ENCODE results near the gene BACH2. TPM values are rescaled to one million over a fixed set of nuclear protein-coding genes. Genes with fewer than 3 reads are reported as not detected.

BACH2 gene
- total RNA-seq, 1 donor from 2014 or later = 0.26 TPM

- DNase-seq (ENCODE audit: low read depth, low spot score) = no peak
Observed at GRCh38 chr6:90278129-90278528, 18.5 kb downstream of the BACH2 start.

- DNase-seq (ENCODE audit: low read depth, low spot score) = no peak
Observed at GRCh38 chr6:90277302-90278011, 19.2 kb downstream of the BACH2 start.

DNA sequence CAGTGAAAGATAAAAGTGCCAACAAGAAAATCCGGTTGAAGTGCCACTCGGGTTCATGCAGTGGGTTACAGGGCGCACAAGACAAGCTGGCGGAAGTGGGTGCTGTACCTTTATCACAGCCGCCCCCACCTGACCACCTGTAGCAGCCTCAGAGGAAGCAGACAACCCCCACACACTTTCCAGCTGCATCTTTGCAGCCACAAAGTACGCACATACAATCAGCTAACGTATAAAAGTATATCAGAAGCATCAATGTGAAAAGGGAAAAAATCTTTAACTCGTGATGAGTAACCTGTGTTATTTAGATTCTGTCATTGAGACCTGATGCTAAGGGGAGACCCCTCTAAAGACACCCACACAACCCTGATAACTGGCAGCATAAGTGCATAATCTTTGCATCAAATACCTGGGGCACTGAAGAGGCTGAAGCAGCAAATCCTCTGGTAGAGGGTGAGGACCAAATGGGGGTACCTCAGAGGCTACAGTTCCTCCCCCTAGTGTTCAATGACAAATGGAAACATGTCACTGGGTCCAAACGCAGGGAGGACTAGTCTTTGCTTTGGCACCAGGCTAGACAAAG, 22.1 kb downstream of the BACH2 start:
- no peak for DNase-seq (ENCODE audit: low read depth, low spot score)

GRCh38 chr6:90273863-90274262, 22.8 kb downstream of the BACH2 start:
- no peak for DNase-seq (ENCODE audit: low read depth, low spot score)

- DNase-seq (ENCODE audit: low read depth, low spot score) = no peak
Observed at GRCh38 chr6:90272895-90273294, 23.7 kb downstream of the BACH2 start.

- DNase-seq (ENCODE audit: low read depth, low spot score) = no peak
Observed at GRCh38 chr6:90271831-90272230, 24.8 kb downstream of the BACH2 start.

- DNase-seq (ENCODE audit: low read depth, low spot score) = no peak
Observed at GRCh38 chr6:90269334-90269733, 27.3 kb downstream of the BACH2 start.

DNA sequence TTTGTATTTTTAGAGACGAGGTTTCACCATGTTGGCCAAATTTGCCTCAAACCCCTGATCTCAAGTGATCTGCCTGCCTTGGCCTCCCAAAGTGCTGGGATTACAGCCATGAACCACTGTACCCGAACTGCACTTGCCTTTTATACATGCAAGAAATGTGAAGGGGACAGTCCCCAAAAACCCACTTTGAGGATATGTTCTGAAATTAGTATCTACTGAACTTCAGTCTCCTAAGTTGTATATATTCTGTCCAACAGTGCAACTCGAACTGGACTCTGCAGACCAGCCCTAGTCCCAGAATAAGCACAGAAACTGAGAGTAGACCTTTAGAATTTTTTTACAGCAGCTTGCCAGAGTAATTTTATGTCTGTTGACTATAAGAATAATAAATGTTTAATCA, 28.5 kb downstream of the BACH2 start:
- no peak for DNase-seq (ENCODE audit: low read depth, low spot score)

GRCh38 chr6:90266905-90267621, 29.6 kb downstream of the BACH2 start:
- DNase-seq (ENCODE audit: low read depth, low spot score) = no peak

- DNase-seq (ENCODE audit: low read depth, low spot score) = no peak
Observed at GRCh38 chr6:90264561-90264960, 32.1 kb downstream of the BACH2 start.

DNA sequence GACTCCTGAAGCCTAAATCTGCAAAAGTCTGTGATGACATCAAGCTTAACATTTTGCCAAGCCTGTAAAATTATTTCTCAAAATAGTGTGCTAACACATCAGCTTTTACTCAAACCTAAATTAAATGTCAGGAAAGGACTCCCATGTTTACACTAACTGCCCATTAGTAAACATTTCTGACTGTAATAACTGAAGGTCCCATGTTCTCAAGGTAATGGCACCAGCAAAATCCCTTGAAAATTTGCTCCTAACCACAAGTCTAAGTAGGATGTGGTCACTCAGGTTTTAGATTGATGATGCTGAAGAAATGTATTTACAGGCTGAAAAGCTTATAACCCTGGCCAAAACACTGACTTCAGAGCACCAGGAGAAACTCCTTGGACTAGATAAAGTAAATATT, 33.0 kb downstream of the BACH2 start:
- no peak for DNase-seq (ENCODE audit: low read depth, low spot score)

DNA sequence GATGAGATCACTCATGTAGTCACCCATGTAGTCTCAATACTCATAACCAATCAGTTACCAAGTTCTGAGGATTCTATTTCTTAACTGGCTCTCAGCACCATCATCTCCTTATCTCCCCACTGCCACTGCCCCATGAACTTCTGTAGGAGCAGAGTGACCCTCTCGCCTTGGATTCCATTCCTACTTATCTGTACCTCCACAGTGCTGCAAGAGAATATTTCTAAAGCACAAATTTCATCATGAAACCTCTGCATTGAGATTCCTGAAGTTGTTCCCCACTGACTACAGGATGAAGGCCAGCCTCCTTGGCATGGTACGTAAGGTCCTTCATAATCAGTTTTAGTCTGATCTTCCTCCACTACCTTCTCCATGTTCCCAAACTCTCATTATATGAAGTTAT, 34.8 kb downstream of the BACH2 start:
- DNase-seq (ENCODE audit: low read depth, low spot score) = no peak

GRCh38 chr6:90257486-90257738, 39.2 kb downstream of the BACH2 start:
- DNase-seq (ENCODE audit: low read depth, low spot score) = no peak

DNA sequence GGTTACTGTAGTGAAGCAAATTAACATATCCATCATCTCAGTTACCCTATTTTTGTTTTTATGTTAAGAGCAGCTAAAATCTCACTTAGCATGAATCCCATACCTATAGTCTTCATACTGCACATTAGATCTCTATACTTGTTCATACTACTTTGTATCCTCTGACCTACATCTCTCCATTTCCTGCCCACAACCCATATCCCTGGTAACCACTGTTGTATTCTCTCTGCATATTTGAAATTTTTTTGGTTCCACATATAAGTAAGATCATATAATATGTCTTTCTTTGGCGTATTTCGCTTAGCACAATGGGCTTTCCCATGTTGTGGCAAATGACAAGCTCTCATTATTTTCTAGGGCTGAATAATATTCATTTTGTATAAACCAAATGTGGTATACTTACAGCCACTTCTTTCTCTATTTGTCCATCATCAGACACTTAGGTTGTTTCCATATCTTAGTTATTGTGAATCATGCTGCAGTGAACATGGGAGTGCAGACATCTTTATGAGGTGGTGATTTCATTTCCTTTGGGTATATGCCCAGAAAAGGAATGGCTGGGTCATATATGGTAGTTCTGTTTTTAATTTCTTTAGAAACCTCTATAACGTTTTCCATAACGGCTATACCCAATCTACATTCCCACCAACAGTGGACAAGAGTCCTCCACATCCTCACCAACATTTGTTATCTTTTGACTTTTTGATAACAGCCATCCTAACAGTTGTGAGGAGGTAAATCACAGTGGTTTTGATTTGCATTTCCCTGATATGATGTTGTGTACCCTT, 39.8 kb downstream of the BACH2 start:
- DNase-seq (ENCODE audit: low read depth, low spot score) = no peak

- no peak for DNase-seq (ENCODE audit: low read depth, low spot score)
Observed at GRCh38 chr6:90253631-90254030, 43.0 kb downstream of the BACH2 start.

DNA sequence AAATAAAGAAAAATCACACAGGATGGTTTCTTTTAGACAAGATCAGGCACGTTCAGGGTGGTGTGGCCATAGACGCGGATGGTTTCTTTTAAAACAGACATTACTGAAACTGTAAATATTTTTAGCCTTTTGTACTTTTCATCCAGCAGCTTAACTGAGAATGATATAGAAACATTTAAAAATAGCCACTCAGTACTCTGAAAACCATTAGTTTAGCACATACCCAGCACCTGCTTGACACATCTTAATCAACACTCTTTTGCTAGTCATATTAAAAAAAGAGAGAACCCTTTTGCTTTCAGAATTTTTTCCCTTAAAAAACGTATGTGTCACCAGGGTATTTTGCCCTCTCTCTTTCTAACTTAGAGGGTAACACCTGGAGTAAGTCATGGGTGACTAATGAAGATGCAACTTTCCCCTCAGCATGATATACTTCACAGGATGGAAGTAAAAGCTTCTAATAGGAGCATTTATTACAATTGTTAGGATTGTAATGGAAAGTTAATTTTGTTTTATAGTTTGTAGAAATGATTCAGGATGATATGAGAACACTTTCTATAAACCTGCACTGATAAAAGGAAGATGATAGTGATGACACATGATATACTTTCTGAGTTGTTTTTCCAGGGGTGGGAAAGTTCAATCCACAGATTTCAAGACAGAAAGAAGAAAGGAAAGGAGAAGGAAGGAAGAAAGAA, 45.2 kb downstream of the BACH2 start:
- DNase-seq (ENCODE audit: low read depth, low spot score) = no peak

DNA sequence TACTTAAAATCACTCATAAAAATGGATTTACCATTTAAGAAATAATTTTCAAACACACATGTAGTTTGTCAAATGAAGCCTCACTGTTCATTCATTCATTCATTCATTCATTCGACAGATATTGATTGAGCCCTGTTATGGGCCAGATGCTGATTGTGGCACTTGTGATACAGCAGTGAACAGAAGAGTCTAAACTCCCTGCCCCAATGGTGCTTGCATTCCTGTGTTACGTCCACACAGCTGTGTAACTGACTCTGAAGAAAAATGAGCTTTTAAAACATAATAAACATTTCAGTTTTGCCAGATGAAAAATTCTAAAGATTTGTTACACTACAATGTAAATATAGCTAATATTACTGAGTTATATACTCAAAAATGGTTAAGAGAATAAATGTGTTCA, 46.2 kb downstream of the BACH2 start:
- no peak for DNase-seq (ENCODE audit: low read depth, low spot score)

GRCh38 chr6:90249458-90249857, 47.2 kb downstream of the BACH2 start:
- DNase-seq (ENCODE audit: low read depth, low spot score) = no peak

- no peak for DNase-seq (ENCODE audit: low read depth, low spot score)
Observed at GRCh38 chr6:90249034-90249433, 47.6 kb downstream of the BACH2 start.

- no peak for DNase-seq (ENCODE audit: low read depth, low spot score)
Observed at GRCh38 chr6:90247262-90247661, 49.4 kb downstream of the BACH2 start.

DNA sequence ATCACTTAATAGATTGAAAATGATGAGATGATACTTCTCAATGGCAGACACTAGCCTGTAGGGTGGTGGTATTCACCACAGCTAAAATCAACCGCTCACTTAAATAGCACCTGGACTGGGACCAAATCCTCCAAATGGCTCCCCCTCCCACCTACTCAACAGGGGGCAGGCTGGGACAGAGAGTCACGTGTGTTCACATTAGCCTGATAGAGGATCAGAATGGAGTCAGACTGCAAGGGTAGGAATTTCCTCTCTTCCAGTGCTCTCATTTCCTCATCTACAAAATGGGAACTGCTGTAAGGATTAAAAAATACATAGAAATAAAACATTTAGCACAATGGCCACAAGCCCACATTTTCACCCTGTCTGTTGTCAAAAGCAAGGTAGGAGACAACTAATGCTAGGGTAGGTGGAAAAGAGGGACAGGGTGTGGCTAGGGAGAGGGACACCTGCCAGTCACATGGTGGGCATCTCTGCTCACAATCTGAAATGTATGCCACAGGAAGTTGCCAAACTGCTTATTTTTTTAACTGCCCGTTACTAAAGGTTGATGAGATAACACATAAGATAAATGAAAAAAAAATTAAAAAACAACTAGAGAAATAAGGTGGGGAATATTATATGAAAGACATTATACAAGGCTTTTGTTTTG, 55.3 kb downstream of the BACH2 start:
- no peak for DNase-seq (ENCODE audit: low read depth, low spot score)

Measured in pulmonary artery endothelial cell (primary cell).